Keratinocyte (primary cell): ENCODE measurements around the gene C5AR1.

Experiments used
- EZH2 ChIP-seq: IDR thresholded peaks from one replicate; pipeline ENCODE4 v1.6.1; 2012; ENCODE audit warnings: inconsistent platforms, mild to moderate bottlenecking, low read length, moderate library complexity
- TF ChIP-seq, protein P1 (sequence below), 3 experiments: IDR thresholded peaks in 1 of 3; conservative IDR thresholded peaks in 1 of 3; optimal IDR thresholded peaks in 1 of 3; 2 replicates in 2 of 3; 3 replicates in 1 of 3; pipeline versions ENCODE3 to v1.5.1; 2011; ENCODE audit warnings: low read length in 3 of 3, mild to moderate bottlenecking in 3 of 3, moderate library complexity in 2 of 3, control low read depth in 1 of 3, inconsistent platforms in 1 of 3; ENCODE audit not compliant: insufficient read depth in 2 of 3; ENCODE audit errors: extremely low read depth in 1 of 3

DNA sequence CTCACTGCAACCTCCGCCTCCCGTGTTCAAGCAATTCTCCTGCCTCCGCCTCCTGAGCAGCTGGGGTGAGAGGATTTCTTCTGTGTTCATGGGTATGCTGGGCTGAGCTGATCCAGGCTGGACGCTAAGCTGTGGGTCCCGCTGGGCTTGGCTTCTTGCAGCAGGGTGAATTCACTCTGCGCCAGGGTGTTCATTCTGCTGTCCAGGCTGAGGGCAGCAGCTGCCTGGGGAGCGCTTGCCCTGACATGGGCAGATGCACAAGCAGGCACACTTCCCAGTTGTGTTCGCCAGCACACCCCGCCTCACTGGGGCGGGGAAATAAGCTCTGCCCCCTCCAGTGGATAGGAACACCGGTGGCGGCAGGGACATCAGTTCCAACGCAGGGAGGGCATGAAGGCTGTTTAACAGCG lies 42.3 kb upstream of the C5AR1 start:
- TF ChIP-seq, protein P1, sequence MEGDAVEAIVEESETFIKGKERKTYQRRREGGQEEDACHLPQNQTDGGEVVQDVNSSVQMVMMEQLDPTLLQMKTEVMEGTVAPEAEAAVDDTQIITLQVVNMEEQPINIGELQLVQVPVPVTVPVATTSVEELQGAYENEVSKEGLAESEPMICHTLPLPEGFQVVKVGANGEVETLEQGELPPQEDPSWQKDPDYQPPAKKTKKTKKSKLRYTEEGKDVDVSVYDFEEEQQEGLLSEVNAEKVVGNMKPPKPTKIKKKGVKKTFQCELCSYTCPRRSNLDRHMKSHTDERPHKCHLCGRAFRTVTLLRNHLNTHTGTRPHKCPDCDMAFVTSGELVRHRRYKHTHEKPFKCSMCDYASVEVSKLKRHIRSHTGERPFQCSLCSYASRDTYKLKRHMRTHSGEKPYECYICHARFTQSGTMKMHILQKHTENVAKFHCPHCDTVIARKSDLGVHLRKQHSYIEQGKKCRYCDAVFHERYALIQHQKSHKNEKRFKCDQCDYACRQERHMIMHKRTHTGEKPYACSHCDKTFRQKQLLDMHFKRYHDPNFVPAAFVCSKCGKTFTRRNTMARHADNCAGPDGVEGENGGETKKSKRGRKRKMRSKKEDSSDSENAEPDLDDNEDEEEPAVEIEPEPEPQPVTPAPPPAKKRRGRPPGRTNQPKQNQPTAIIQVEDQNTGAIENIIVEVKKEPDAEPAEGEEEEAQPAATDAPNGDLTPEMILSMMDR (optimal IDR thresholded peaks at IDR 0.05 in 1 of 3, IDR thresholded peaks at IDR 0.05 in 1 of 3, conservative IDR thresholded peaks at IDR 0.05 in 1 of 3; ENCODE audit: extremely low read depth in 1 of 3, insufficient read depth in 2 of 3, low read length in 3 of 3) = no peak
- no peak for TF ChIP-seq EZH2
